K562 (cell line): ENCODE measurements around the gene KMT2E. TPM values are rescaled to one million over a fixed set of nuclear protein-coding genes. Genes with fewer than 3 reads are reported as not detected.
A peak's percentile ranks its signal among the peaks of the same experiment; 100 is the strongest.

ENCODE experiments used
- ATAC-seq: fragments of 200-7000 bp; cut with Tn5 transposase; 3 replicates; pipeline ENCODE4 v1.9.1; 2020; ENCODE audit warnings: moderate library complexity
- BruUV-seq: library from RNA; stranded (reverse); fragments of 400-500 nt; replicated peaks from 2 replicates; lab custom pipeline; 2021; lab: Mats Ljungman, UMichigan
- CTCF ChIA-PET: fragments of 300-600 bp; formaldehyde crosslinking; extraction: SDS; loops from one replicate; lab custom pipeline; 2021; ENCODE audit warnings: low intra/inter-chr PET ratio; lab: Yijun Ruan, JAX
- POLR2A ChIA-PET: fragments of 300-600, 350-650 bp; sonication (Branson Sonifier 250); formaldehyde crosslinking; extraction: SDS; loops from one replicate; lab custom pipeline; 2021; ENCODE audit warnings: antibody characterized with exemption, inconsistent platforms; lab: Yijun Ruan, JAX
- DNase-seq, 4 experiments: peaks; one replicate each; pipeline versions ENCODE4 v3.0.0 to v3.0.0-alpha.2; 2011 to 2018; ENCODE audit warnings: low spot score in 3 of 4, mixed read lengths in 3 of 4; ENCODE audit errors: extremely low read depth in 1 of 4
- FAIRE-seq: peaks from 2 replicates; lab custom pipeline; 2011; peaks lifted over from hg19 to GRCh38; lab: Jason Lieb, UNC
- H2AFZ ChIP-seq: 2 replicates; pipeline ENCODE4 v1.6.0; 2011; ENCODE audit warnings: low read depth, low read length, control low read depth, inconsistent platforms
- H3K27ac ChIP-seq: fragments of 200-600 bp; 3 replicates; pipeline ENCODE4 v1.8.0; 2011; ENCODE audit warnings: low read depth, mild to moderate bottlenecking, control low read depth, inconsistent platforms, low read length, moderate library complexity, mixed read lengths; ENCODE audit errors: extremely low read depth
- H3K27me3 ChIP-seq, 2 experiments: fragments of 300-600 bp in 1 of 2; 2 replicates in 1 of 2; 3 replicates in 1 of 2; pipeline versions ENCODE4 v1.6.0 to v1.8.0; 2011; ENCODE audit warnings: inconsistent platforms in 2 of 2, low read length in 2 of 2, mild to moderate bottlenecking in 1 of 2, mixed read lengths in 1 of 2, moderate library complexity in 1 of 2; ENCODE audit not compliant: control insufficient read depth in 2 of 2, insufficient read depth in 2 of 2
- H3K36me3 ChIP-seq: fragments of 300-600 bp; 3 replicates; pipeline ENCODE4 v1.8.0; 2011; ENCODE audit warnings: mild to moderate bottlenecking, low read length, inconsistent platforms; ENCODE audit not compliant: control insufficient read depth, insufficient read depth
- H3K4me1 ChIP-seq, 2 experiments: fragments of 200-600 bp in 1 of 2; replicated peaks in 1 of 2; 2 replicates in 1 of 2; 3 replicates in 1 of 2; pipeline versions ENCODE4 v1.5.1 to v1.8.0; 2011; ENCODE audit warnings: inconsistent platforms in 2 of 2, low read length in 2 of 2, mild to moderate bottlenecking in 1 of 2, mixed read lengths in 1 of 2, moderate library complexity in 1 of 2; ENCODE audit not compliant: control insufficient read depth in 2 of 2, insufficient read depth in 2 of 2
- H3K4me2 ChIP-seq: 2 replicates; pipeline ENCODE4 v1.6.1; 2011; ENCODE audit warnings: low read length, control low read depth, inconsistent platforms, mixed read lengths; ENCODE audit not compliant: insufficient read depth
- H3K4me3 ChIP-seq: fragments of 200-600 bp; sonication (generic), shearing (Covaris generic); 2 replicates; pipeline ENCODE4 v1.5.1; 2016; ENCODE audit warnings: control low read depth, inconsistent platforms
- H3K79me2 ChIP-seq: fragments of 200-600 bp; 3 replicates; pipeline ENCODE4 v1.8.0; 2011; ENCODE audit warnings: low read length, inconsistent platforms; ENCODE audit not compliant: control insufficient read depth, insufficient read depth
- H3K9ac ChIP-seq, 2 experiments: 2 replicates each; pipeline versions ENCODE4 v1.6.0 to v1.6.1; 2011; ENCODE audit warnings: low read depth in 2 of 2, low read length in 2 of 2, control low read depth in 1 of 2, inconsistent platforms in 1 of 2, mild to moderate bottlenecking in 1 of 2, mixed read lengths in 1 of 2; ENCODE audit not compliant: insufficient read depth in 1 of 2
- H3K9me1 ChIP-seq: one replicate; pipeline ENCODE4 v1.6.0; 2011; ENCODE audit warnings: inconsistent platforms, mild to moderate bottlenecking, low read length, moderate library complexity; ENCODE audit not compliant: control insufficient read depth, insufficient read depth
- H3K9me3 ChIP-seq: replicated peaks from 2 replicates; pipeline ENCODE4 v1.5.1; 2011; ENCODE audit warnings: low read depth, low read length, inconsistent platforms; ENCODE audit not compliant: control insufficient read depth, insufficient read depth
- H4K20me1 ChIP-seq: replicated peaks from 2 replicates; pipeline ENCODE4 v1.6.1; 2011; ENCODE audit warnings: low read length, inconsistent platforms, mixed read lengths; ENCODE audit not compliant: control insufficient read depth, insufficient read depth
- ARNT ChIP-seq, 2 experiments: fragments of 450-650 bp; IDR thresholded peaks; 2 replicates each; pipeline ENCODE4 v1.6.1; 2016; ENCODE audit warnings: mild to moderate bottlenecking in 1 of 2
- ASH1L ChIP-seq: fragments of 450-650 bp; IDR thresholded peaks from 2 replicates; pipeline ENCODE4 v1.6.1; 2018; ENCODE audit warnings: borderline replicate concordance, mild to moderate bottlenecking, low read depth; ENCODE audit not compliant: partially characterized antibody
- BRD4 ChIP-seq: fragments of 200-600 bp; sonication (generic); IDR thresholded peaks from 2 replicates; pipeline ENCODE4 v1.6.1; 2017; ENCODE audit warnings: inconsistent platforms
- BRD9 ChIP-seq: fragments of 450-650 bp; IDR thresholded peaks from 2 replicates; pipeline ENCODE4 v1.6.1; 2018; ENCODE audit warnings: low read depth; ENCODE audit not compliant: partially characterized antibody
- CEBPB ChIP-seq: fragments of 450-650 bp; IDR thresholded peaks from 2 replicates; pipeline ENCODE4 v1.6.1; 2016; ENCODE audit warnings: missing genetic modification characterization, missing compliant biosample characterization
- CTCFL ChIP-seq: IDR thresholded peaks from 2 replicates; pipeline ENCODE4 v1.6.1; 2011; ENCODE audit warnings: borderline replicate concordance, low read depth, mild to moderate bottlenecking, moderate library complexity, low read length; ENCODE audit not compliant: insufficient read depth, poor library complexity, severe bottlenecking
- FUS ChIP-seq: fragments of 200-400 bp; formaldehyde crosslinking; optimal IDR thresholded peaks from 2 replicates; pipeline ENCODE3; 2017; ENCODE audit warnings: low read depth, low read length
- GABPB1 ChIP-seq: sonication (generic); formaldehyde crosslinking; IDR thresholded peaks from 2 replicates; pipeline ENCODE4 v1.8.0; 2022; ENCODE audit warnings: mild to moderate bottlenecking, missing genetic modification reagents
- HNRNPUL1 ChIP-seq: fragments of 200-400 bp; formaldehyde crosslinking; IDR thresholded peaks from 2 replicates; pipeline ENCODE4 v1.6.1; 2017; ENCODE audit warnings: low read length
- NCOA2 ChIP-seq, 2 experiments: fragments of 450-650 bp; IDR thresholded peaks; 2 replicates each; pipeline ENCODE4 v1.6.1; 2018; ENCODE audit warnings: mild to moderate bottlenecking in 2 of 2, moderate library complexity in 1 of 2; ENCODE audit not compliant: partially characterized antibody in 2 of 2
- NR2C1 ChIP-seq, 2 experiments: fragments of 450-650 bp; IDR thresholded peaks; 2 replicates each; pipeline ENCODE4 v1.6.1; 2017; ENCODE audit warnings: mild to moderate bottlenecking in 2 of 2, antibody characterized with exemption in 1 of 2, inconsistent platforms in 1 of 2, missing compliant biosample characterization in 1 of 2, missing genetic modification characterization in 1 of 2
- RBM17 ChIP-seq: fragments of 200-400 bp; formaldehyde crosslinking; IDR thresholded peaks from 2 replicates; pipeline ENCODE4 v1.6.1; 2017; ENCODE audit warnings: low read depth, mild to moderate bottlenecking, low read length, borderline replicate concordance
- SAP30 ChIP-seq: fragments of 200-600 bp; sonication (generic); IDR thresholded peaks from 2 replicates; pipeline ENCODE4 v1.6.1; 2012; ENCODE audit warnings: borderline replicate concordance, low read depth, mild to moderate bottlenecking, moderate library complexity, low read length, control low read depth, inconsistent platforms; ENCODE audit not compliant: insufficient read depth, poor library complexity, severe bottlenecking
- TCF3 ChIP-seq: sonication (generic); formaldehyde crosslinking; IDR thresholded peaks from 2 replicates; pipeline ENCODE4 v1.4.0; 2020; ENCODE audit warnings: mild to moderate bottlenecking, missing genetic modification reagents
- ZNF24 ChIP-seq: fragments of 450-650 bp; IDR thresholded peaks from 2 replicates; pipeline ENCODE4 v1.6.1; 2016
- WGBS: fragments of 100-300 bp; shearing (Covaris generic); methylation state at CpG from one replicate; pipeline ENCODE4 v1.1.6; 2016; ENCODE audit warnings: low coverage, mixed read lengths; ENCODE audit not compliant: insufficient coverage; ENCODE audit errors: missing lambda C conversion rate; 5-methylcytosine and 5-hydroxymethylcytosine counted together
- in situ Hi-C: fragments of 300-500 bp; cut with MboI; formaldehyde crosslinking; loops from 4 replicates; pipeline ENCODE4 v1.15.0; 2018; ENCODE audit warnings: inconsistent platforms, mixed read lengths
- intact Hi-C: fragments of 100-400 bp; cut with micrococcal nuclease; formaldehyde crosslinking; loops from 2 replicates; pipeline ENCODE4 v1.14.2; 2022
- polyA plus RNA-seq, 8 experiments: library from polyadenylated mRNA; depleted of rRNA in 4 of 8; stranded (reverse) in 5 of 8; unstranded in 3 of 8; fragments of >200 nt; fragmentation: Nextera tagmentation in 2 of 8; fragmentation: Illumina TruSeq in 1 of 8; extraction: Ambion mirVana in 2 of 8; extraction: Trizol in 1 of 8; gene quantifications; 2 replicates each; pipeline versions ENCODE4 v1.2.1 to v1.2.3, GENCODE V29; 2011 to 2014; ENCODE audit warnings: inconsistent platforms in 1 of 8, missing spikeins in 1 of 8
- total RNA-seq, 7 experiments: library from RNA; depleted of rRNA in 6 of 7; stranded (reverse); fragments of >200 nt in 6 of 7; fragmentation: Illumina TruSeq in 2 of 7; extraction: Trizol in 2 of 7; gene quantifications; 2 replicates each; pipeline versions ENCODE4 v1.2.1 to v1.2.3, GENCODE V29; 2011 to 2021; ENCODE audit warnings: low replicate concordance in 1 of 7

Gene KMT2E
- total and polyA plus RNA-seq, 9 of the 15 experiments (the other 6 are each of a cell fraction or from before 2014, with no cell fraction given), result 8.9 to 55.3 (median 38.1) TPM

- TF ChIP-seq FUS (no peak), HNRNPUL1 (0 out of 2 replicates have a peak, but pooled peaks have one; percentile 52), NCOA2 (IDR thresholded peaks at IDR 0.05; ENCODE audit: partially characterized antibody in 2 of 2) (no peak), ARNT (IDR thresholded peaks at IDR 0.05) (no peak), GABPB1 (CRISPR knock-in tag) (no peak)
Observed at GRCh38 chr7:104983076-104983577, 30.9 kb upstream of the KMT2E start (continued).

DNA sequence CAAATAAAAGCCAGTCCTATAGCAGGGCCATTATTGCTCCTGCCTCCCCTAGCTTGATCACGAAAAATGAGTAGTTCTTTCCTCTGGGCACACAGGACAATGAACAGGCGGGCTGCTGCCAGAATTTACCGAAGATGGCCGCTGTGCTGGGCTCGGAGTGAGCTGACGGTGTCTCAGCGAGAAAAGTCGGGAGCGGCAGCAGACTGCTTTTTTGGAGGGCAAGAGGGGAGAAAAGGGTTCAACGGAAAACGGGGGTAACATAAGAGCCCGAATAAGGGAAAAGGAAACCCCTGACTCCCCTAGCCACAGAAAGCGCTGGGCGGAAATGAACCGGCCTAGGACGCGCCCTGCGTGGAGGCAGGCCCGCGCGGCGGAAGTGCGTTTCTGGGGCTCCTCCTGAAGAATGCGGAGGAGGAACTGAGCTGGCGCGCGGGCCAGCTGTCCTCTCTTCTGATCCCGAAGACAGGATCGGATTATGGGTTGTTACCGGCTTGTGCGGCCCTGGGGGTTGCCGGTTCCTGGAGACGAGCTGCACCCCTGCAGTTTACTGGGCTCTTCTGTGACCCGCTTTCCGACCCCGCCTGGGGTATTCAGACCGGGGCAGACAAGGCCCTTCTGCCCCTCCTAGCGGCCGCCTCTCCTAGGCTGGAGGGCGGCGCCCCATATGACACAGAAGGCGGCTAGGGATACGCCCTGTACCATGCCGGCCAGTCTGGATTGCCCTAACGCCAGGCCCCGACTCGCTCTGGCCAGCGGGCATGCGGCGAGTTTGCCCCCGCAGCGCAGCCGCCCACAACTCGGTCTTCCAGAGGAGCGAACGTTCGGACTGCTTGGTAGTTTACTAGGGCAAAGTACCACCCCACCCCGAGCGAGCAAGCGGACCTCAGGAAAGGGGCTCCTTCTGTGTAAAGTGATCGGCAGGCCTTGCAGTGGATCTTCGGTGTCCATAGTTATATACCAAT, 30.1 kb upstream of the KMT2E start:
- Histone ChIP-seq H3K27me3 (no peaks in the 10 kb centered on the region), H3K27ac (peak overlapping the region; percentile 95), H3K4me1 (peaks cover 14 to 19% of the 10 kb centered on the region in 2 experiments; a peak in 4 of 5 replicates), H2AFZ (peak overlapping the region; percentile 96), H3K36me3 (peaks cover 20% of the 10 kb centered on the region; the same call in 1 of the 3 replicates), H3K9ac (peak overlapping the region; percentile 93 to 96), H3K9me3 (no peaks in the 10 kb centered on the region), H3K79me2 (peaks cover 60% of the 10 kb centered on the region), H3K4me2 (peak overlapping the region; percentile 92), H4K20me1 (0 out of 2 replicates have a peak, but pooled peaks cover 4% of the 10 kb centered on the region), H3K4me3 (peak overlapping the region; percentile 58), H3K9me1 (no peaks in the 10 kb centered on the region)
- TSS peak; percentile 98 for BruUV-seq
- POLR2A ChIA-PET, result interaction anchor here (0.6 to 6.2 kb wide), 24 partner anchors 9 to 1748 kb away, joined by 3 to 73 read pairs (median 4); partner anchors contain the start of gene KMT2E
- intact Hi-C loops, result loop anchor here (1.0 to 10.0 kb wide), 6 partner anchors 19 to 603 kb away; no protein-coding TSS in a partner anchor
- ATAC-seq, result peak; percentile 98
- CTCF ChIA-PET, result interaction anchor here (1.1 to 1.8 kb wide), 2 partner anchors 57 to 61 kb away, joined by 3 to 8 read pairs; no protein-coding TSS in a partner anchor
- in situ Hi-C loops, result no loop called here
- WGBS, result under 1% methylated on average over 62 of the region's 62 CpGs
- FAIRE-seq, result peak; percentile 74
- DNase-seq, result peak; percentile 89 to 95 (median 92)
- TF ChIP-seq ZNF24, result no peak; the same call in none of the 2 replicates
- TF ChIP-seq BRD9, result peak; percentile 81
- peak; percentile 62 for TF ChIP-seq CTCFL
- peak; percentile 86; the same call in 1 of the 2 replicates for TF ChIP-seq BRD4
- TF ChIP-seq NR2C1 (IDR thresholded peaks at IDR 0.05), result peak; percentile 73
- TF ChIP-seq NR2C1 (tag; IDR thresholded peaks at IDR 0.05), result peak; percentile 79
- TF ChIP-seq TCF3, result peak; percentile 54
- no peak for TF ChIP-seq RBM17
- TF ChIP-seq GABPB1 (CRISPR knock-in tag), result peak; percentile 93
- no peak for TF ChIP-seq CEBPB (tag)
- peak; percentile 95 for TF ChIP-seq SAP30
- TF ChIP-seq ASH1L, result no peak
